Spleen (tissue), 7 donors: Measurements from ENCODE around the gene HACD3.

Source experiments
- POLR2A ChIP-seq, 3 donors: fragments of 450-650 bp; IDR thresholded peaks; one replicate each; pipeline ENCODE4 v1.5.1; 2017; ENCODE audit warnings: antibody characterized with exemption in 3 of 3, mild to moderate bottlenecking in 1 of 3
- TF ChIP-seq, protein P1 (sequence below), 11 experiments: fragments of 200-600 bp in 7 of 11; fragments of 450-650 bp in 4 of 11; sonication (generic) in 4 of 11; IDR thresholded peaks in 8 of 11; conservative IDR thresholded peaks in 3 of 11; 1 replicate in 7 of 11; 2 replicates in 4 of 11; pipeline versions ENCODE4 v1.4.0 to v1.8.0; 2016 to 2021; ENCODE audit warnings: antibody characterized with exemption in 11 of 11, inconsistent platforms in 4 of 11, mild to moderate bottlenecking in 1 of 11
- donor health status: DM: no; HTN: no; CAD: no; lungs with moderate emphysema.
- donor health status: DM: no; HTN: no; CAD: no.
- donor health status: DM: no; HTN: no; CAD: no.

GRCh38 chr15:65541231-65541820, 11.1 kb downstream of the HACD3 start:
- TF ChIP-seq, protein P1, sequence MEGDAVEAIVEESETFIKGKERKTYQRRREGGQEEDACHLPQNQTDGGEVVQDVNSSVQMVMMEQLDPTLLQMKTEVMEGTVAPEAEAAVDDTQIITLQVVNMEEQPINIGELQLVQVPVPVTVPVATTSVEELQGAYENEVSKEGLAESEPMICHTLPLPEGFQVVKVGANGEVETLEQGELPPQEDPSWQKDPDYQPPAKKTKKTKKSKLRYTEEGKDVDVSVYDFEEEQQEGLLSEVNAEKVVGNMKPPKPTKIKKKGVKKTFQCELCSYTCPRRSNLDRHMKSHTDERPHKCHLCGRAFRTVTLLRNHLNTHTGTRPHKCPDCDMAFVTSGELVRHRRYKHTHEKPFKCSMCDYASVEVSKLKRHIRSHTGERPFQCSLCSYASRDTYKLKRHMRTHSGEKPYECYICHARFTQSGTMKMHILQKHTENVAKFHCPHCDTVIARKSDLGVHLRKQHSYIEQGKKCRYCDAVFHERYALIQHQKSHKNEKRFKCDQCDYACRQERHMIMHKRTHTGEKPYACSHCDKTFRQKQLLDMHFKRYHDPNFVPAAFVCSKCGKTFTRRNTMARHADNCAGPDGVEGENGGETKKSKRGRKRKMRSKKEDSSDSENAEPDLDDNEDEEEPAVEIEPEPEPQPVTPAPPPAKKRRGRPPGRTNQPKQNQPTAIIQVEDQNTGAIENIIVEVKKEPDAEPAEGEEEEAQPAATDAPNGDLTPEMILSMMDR (IDR thresholded peaks at IDR 0.05 in 8 of 11, conservative IDR thresholded peaks at IDR 0.05 in 3 of 11), result no peak
- TF ChIP-seq POLR2A (IDR thresholded peaks at IDR 0.05), result no peak
